HL-60 (cell line): ENCODE results near the gene RBL2.
"Not testable (repeated sequence)": the region's sequence is repeated elsewhere in the genome, so short reads cannot be mapped to it uniquely, and the experiment has no call there.

ENCODE experiments used
- DNase-seq, 2 experiments: peaks; one replicate each; pipeline ENCODE4 v3.0.0-alpha.2; 2010 to 2020; ENCODE audit warnings: low read depth in 1 of 2, low spot score in 1 of 2
- H3K27ac ChIP-seq: fragments of 250-450 bp; sonication (Bioruptor Pico); replicated peaks from 2 replicates; pipeline ENCODE4 v1.5.1; 2020; ENCODE audit warnings: mild to moderate bottlenecking, moderate library complexity
- H3K27me3 ChIP-seq: fragments of 250-450 bp; sonication (Bioruptor Pico); 2 replicates; pipeline ENCODE4 v1.5.1; 2021; ENCODE audit warnings: mild to moderate bottlenecking, moderate library complexity; ENCODE audit not compliant: insufficient read depth, poor library complexity, severe bottlenecking
- H3K4me3 ChIP-seq: replicated peaks from 2 replicates; pipeline ENCODE4 v1.5.1; 2011; ENCODE audit warnings: mild to moderate bottlenecking, control low read depth, low read length; ENCODE audit not compliant: insufficient read depth
- CTCF ChIP-seq: IDR thresholded peaks from one replicate; pipeline ENCODE4 v1.5.1; 2011; ENCODE audit warnings: low read length, control low read depth, inconsistent platforms; ENCODE audit not compliant: insufficient read depth
- GABPA ChIP-seq: IDR thresholded peaks from 2 replicates; pipeline ENCODE4 v1.6.1; 2012; ENCODE audit warnings: low read depth
- POLR2AphosphoS5 ChIP-seq: IDR thresholded peaks from 2 replicates; pipeline ENCODE4 v1.6.1; 2012; ENCODE audit warnings: low read depth
- REST ChIP-seq: IDR thresholded peaks from 2 replicates; pipeline ENCODE4 v1.6.1; 2012; ENCODE audit warnings: low read depth; ENCODE audit not compliant: insufficient replicate concordance
- SPI1 ChIP-seq: IDR thresholded peaks from 2 replicates; pipeline ENCODE4 v1.6.1; 2012; ENCODE audit warnings: low read depth, mild to moderate bottlenecking, borderline replicate concordance

Gene RBL2

GRCh38 chr16:53417976-53418375 is 16.3 kb upstream of the RBL2 start:
- Histone ChIP-seq H3K27ac (no peak overlapping the region), H3K4me3 (no peak overlapping the region), H3K27me3 (no peaks in the 10 kb centered on the region)
- no peak for DNase-seq
- no peak for TF ChIP-seq GABPA
- no peak for TF ChIP-seq CTCF
- no peak for TF ChIP-seq POLR2AphosphoS5
- no peak for TF ChIP-seq REST
- TF ChIP-seq SPI1, result no peak

- not testable (repeated sequence) for H3K27ac ChIP-seq, H3K27me3 ChIP-seq, H3K4me3 ChIP-seq, DNase-seq
Observed at GRCh38 chr16:53419383-53419709, 14.9 kb upstream of the RBL2 start.

GRCh38 chr16:53421248-53421647 is 13.0 kb upstream of the RBL2 start:
- Histone ChIP-seq H3K27ac (no peak overlapping the region), H3K27me3 (no peaks in the 10 kb centered on the region), H3K4me3 (no peak overlapping the region)
- DNase-seq, result no peak
- TF ChIP-seq CTCF (no peak), SPI1 (no peak), REST (no peak), POLR2AphosphoS5 (no peak), GABPA (no peak)

GRCh38 chr16:53423968-53424367 is 10.3 kb upstream of the RBL2 start:
- H3K4me3 ChIP-seq, H3K27ac ChIP-seq, DNase-seq, H3K27me3 ChIP-seq: not testable (repeated sequence)

GRCh38 chr16:53428681-53429080 is 5.6 kb upstream of the RBL2 start:
- TF ChIP-seq GABPA (no peak), POLR2AphosphoS5 (no peak), SPI1 (no peak), CTCF (no peak), REST (no peak)
- H3K4me3 ChIP-seq, result no peak overlapping the region
- DNase-seq, result no peak
- H3K27ac ChIP-seq, result no peak overlapping the region; the same call in 1 of the 2 replicates
- H3K27me3 ChIP-seq, result no peaks in the 10 kb centered on the region
